ENCODE results near the gene CNTN4. TPM values are rescaled to one million over a fixed set of nuclear protein-coding genes. Genes with fewer than 3 reads are reported as not detected.

CNTN4 gene
- total and polyA plus RNA-seq, 2 donors (not counting 3 experiments of a cell fraction or from before 2014, with no cell fraction given), result not detected

DNA sequence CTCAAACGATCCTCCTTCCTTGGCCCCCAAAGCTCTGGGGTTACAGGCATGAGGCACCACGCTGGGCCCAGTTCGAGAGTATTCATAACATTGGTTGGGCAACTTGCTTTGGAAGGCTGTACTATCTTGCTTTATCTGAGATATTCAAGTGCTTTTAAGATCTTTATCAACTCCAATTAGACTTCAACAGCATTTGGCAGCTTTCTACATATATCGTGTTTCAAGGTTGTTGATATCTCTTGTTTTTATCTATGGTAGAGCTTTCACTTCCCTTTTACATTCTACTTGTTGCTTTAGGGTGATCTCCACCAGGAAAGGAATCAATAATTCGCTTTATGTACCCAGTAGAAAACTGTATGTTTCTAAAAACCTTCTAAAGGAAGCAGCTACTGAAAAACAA, 616.2 kb downstream of the CNTN4 start:
- Histone ChIP-seq H4K20me1 (replicated peaks; ENCODE audit: control insufficient read depth, extremely low read depth, insufficient read depth, low read length) (no peaks in the 10 kb centered on the region), H3K4me1 (ENCODE audit: control insufficient read depth, extremely low read depth, insufficient read depth, low read length) (no peaks in the 10 kb centered on the region), H2AFZ (ENCODE audit: low read depth, low read length) (no peak overlapping the region), H3K79me2 (ENCODE audit: control insufficient read depth, insufficient read depth, low read length) (no peaks in the 10 kb centered on the region), H3K9me3 (replicated peaks; ENCODE audit: control insufficient read depth, insufficient read depth, low read length) (no peaks in the 10 kb centered on the region), H3K9ac (replicated peaks; ENCODE audit: extremely low read depth, insufficient read depth, low read length) (no peak overlapping the region), H3K27me3 (ENCODE audit: control insufficient read depth in 2 of 2, insufficient read depth in 2 of 2, low read length in 2 of 2) (no peaks in the 10 kb centered on the region), H3K4me3 (replicated peaks in 1 of 3; ENCODE audit: insufficient read depth in 1 of 3, low read depth in 1 of 3, low read length in 3 of 3) (no peak overlapping the region), H3K36me3 (ENCODE audit: control insufficient read depth in 2 of 2, extremely low read depth in 1 of 2, insufficient read depth in 2 of 2, low read length in 2 of 2) (no peaks in the 10 kb centered on the region), H3K9me1 (replicated peaks; ENCODE audit: control insufficient read depth, extremely low read depth, insufficient read depth, low read length) (no peaks in the 10 kb centered on the region), H3K27ac (ENCODE audit: insufficient read depth, low read depth, low read length) (no peak overlapping the region), H3K4me2 (ENCODE audit: insufficient read depth, low read length) (no peak overlapping the region)
- CTCF ChIA-PET, result no interaction called here
- POLR2A ChIA-PET, result no interaction called here
- intact Hi-C loops (cut with micrococcal nuclease) (no loop called here), dilution Hi-C loops (cut with MboI; ENCODE audit: extremely low pct_ligation_motif_present, low sequenced_read_pairs) (no loop called here)
- no peak for FAIRE-seq
- BruUV-seq (replicated peaks), result no TSS peak
- no peak for DNase-seq (ENCODE audit: low read depth, low spot score)
- TF ChIP-seq FOS (IDR thresholded peaks at IDR 0.05; ENCODE audit: borderline replicate concordance, insufficient read depth, low read length) (no peak), POLR2A (IDR thresholded peaks at IDR 0.05; ENCODE audit: low read depth, low read length) (no peak), GATA2 (IDR thresholded peaks at IDR 0.05; ENCODE audit: insufficient read depth, insufficient read length, low read depth, low read length) (no peak), EZH2 (IDR thresholded peaks at IDR 0.05; ENCODE audit: borderline replicate concordance, low read depth, low read length, severe bottlenecking) (no peak), POLR2AphosphoS5 (IDR thresholded peaks at IDR 0.05; ENCODE audit: insufficient read depth, low read depth, low read length) (no peak), JUN (IDR thresholded peaks at IDR 0.05; ENCODE audit: borderline replicate concordance, insufficient read depth, insufficient read length, low read depth) (no peak), MYC (IDR thresholded peaks at IDR 0.05; ENCODE audit: low read depth, low read length) (no peak)
- TF ChIP-seq, protein P1, sequence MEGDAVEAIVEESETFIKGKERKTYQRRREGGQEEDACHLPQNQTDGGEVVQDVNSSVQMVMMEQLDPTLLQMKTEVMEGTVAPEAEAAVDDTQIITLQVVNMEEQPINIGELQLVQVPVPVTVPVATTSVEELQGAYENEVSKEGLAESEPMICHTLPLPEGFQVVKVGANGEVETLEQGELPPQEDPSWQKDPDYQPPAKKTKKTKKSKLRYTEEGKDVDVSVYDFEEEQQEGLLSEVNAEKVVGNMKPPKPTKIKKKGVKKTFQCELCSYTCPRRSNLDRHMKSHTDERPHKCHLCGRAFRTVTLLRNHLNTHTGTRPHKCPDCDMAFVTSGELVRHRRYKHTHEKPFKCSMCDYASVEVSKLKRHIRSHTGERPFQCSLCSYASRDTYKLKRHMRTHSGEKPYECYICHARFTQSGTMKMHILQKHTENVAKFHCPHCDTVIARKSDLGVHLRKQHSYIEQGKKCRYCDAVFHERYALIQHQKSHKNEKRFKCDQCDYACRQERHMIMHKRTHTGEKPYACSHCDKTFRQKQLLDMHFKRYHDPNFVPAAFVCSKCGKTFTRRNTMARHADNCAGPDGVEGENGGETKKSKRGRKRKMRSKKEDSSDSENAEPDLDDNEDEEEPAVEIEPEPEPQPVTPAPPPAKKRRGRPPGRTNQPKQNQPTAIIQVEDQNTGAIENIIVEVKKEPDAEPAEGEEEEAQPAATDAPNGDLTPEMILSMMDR (IDR thresholded peaks at IDR 0.05; ENCODE audit: extremely low read depth in 1 of 2, insufficient read depth in 1 of 2, low read depth in 1 of 2, low read length in 2 of 2), result no peak
- TF ChIP-seq, protein P2, sequence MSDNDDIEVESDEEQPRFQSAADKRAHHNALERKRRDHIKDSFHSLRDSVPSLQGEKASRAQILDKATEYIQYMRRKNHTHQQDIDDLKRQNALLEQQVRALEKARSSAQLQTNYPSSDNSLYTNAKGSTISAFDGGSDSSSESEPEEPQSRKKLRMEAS (IDR thresholded peaks at IDR 0.05; ENCODE audit: insufficient read depth, insufficient read length), result no peak

All from endothelial cell of umbilical vein (primary cell).